Kidney (tissue), 14 donors: ENCODE measurements around the gene ZBTB16. TPM values are rescaled to one million over a fixed set of nuclear protein-coding genes. Genes with fewer than 3 reads are reported as not detected.

ENCODE experiments used
- DNase-seq, 5 donors: peaks; one replicate each; pipeline ENCODE4 v3.0.0-alpha.2; 2013 to 2020
- FAIRE-seq: peaks from 2 replicates; lab custom pipeline; 2012; peaks lifted over from hg19 to GRCh38; lab: Jason Lieb, UNC
- H3K27ac ChIP-seq, 2 donors: one replicate each; pipeline ENCODE4 v1.7.0; 2013; ENCODE audit warnings: low read depth in 2 of 2, low read length in 2 of 2, inconsistent platforms in 1 of 2
- H3K27me3 ChIP-seq: one replicate; pipeline ENCODE4 v1.7.1; 2013; ENCODE audit warnings: low read length, inconsistent platforms; ENCODE audit not compliant: control insufficient read depth, insufficient read depth
- H3K36me3 ChIP-seq, 3 donors: one replicate each; pipeline versions ENCODE4 v1.7.0 to v1.7.1; 2013; ENCODE audit warnings: low read length in 3 of 3, control low read depth in 1 of 3, inconsistent platforms in 1 of 3; ENCODE audit not compliant: insufficient read depth in 3 of 3, control insufficient read depth in 2 of 3
- H3K4me1 ChIP-seq, 3 donors: one replicate each; pipeline versions ENCODE4 v1.7.0 to v1.7.1; 2013; ENCODE audit warnings: low read length in 3 of 3, inconsistent platforms in 1 of 3, low read depth in 1 of 3; ENCODE audit not compliant: control insufficient read depth in 2 of 3, insufficient read depth in 2 of 3
- H3K4me3 ChIP-seq, 3 donors: one replicate each; pipeline versions ENCODE4 v1.7.0 to v1.8.1; 2013; ENCODE audit warnings: low read length in 3 of 3, control low read depth in 1 of 3, inconsistent platforms in 1 of 3
- H3K9ac ChIP-seq, 3 donors: one replicate each; pipeline versions ENCODE4 v1.7.0 to v1.7.1; 2013; ENCODE audit warnings: low read length in 3 of 3, control low read depth in 1 of 3, inconsistent platforms in 1 of 3
- H3K9me3 ChIP-seq, 3 donors: one replicate each; pipeline versions ENCODE4 v1.7.0 to v1.7.1; 2013; ENCODE audit warnings: low read length in 3 of 3, control low read depth in 1 of 3, inconsistent platforms in 1 of 3; ENCODE audit not compliant: control insufficient read depth in 2 of 3, insufficient read depth in 1 of 3
- intact Hi-C: fragments of 100-400 bp; cut with DNase I; formaldehyde crosslinking; loops from one replicate; pipeline ENCODE4 v1.11.1; 2022
- polyA plus RNA-seq: library from polyadenylated mRNA; stranded (reverse); fragments of 350-450 nt; fragmentation: Illumina TruSeq; extraction: RNeasy Lipid Tissue Mini Kit (QIAGEN cat#74804); gene quantifications from one replicate; pipeline ENCODE4 v1.2.3, GENCODE V29; 2014; ENCODE audit warnings: low read depth, low replicate concordance; ENCODE audit not compliant: insufficient read depth
- total RNA-seq: library from RNA; stranded (reverse); fragmentation: NEBNext Ultra II Directional; extraction: Animal tissue kit (Norgen Biotek cat#: 25700); gene quantifications from one replicate; pipeline ENCODE4 v1.2.1, GENCODE V29; 2021
- TF ChIP-seq, protein P1 (sequence below): IDR thresholded peaks from 3 replicates; pipeline ENCODE4 v1.5.1; 2012; ENCODE audit warnings: mild to moderate bottlenecking, moderate library complexity, borderline replicate concordance; ENCODE audit not compliant: insufficient read depth; ENCODE audit errors: extremely low read depth
- donor health status: control.
- donor health status: control.
- donor health status: control.
- donor health status: control.
- donor health status: control.
- donor health status: DM: yes; HTN: yes; CAD: no.
- donor health status: Normal renal cell carcinoma (clear cell type).

The ZBTB16 gene
- total and polyA plus RNA-seq, 2 donors from 2014 or later, result 2.5 to 126 TPM

DNA sequence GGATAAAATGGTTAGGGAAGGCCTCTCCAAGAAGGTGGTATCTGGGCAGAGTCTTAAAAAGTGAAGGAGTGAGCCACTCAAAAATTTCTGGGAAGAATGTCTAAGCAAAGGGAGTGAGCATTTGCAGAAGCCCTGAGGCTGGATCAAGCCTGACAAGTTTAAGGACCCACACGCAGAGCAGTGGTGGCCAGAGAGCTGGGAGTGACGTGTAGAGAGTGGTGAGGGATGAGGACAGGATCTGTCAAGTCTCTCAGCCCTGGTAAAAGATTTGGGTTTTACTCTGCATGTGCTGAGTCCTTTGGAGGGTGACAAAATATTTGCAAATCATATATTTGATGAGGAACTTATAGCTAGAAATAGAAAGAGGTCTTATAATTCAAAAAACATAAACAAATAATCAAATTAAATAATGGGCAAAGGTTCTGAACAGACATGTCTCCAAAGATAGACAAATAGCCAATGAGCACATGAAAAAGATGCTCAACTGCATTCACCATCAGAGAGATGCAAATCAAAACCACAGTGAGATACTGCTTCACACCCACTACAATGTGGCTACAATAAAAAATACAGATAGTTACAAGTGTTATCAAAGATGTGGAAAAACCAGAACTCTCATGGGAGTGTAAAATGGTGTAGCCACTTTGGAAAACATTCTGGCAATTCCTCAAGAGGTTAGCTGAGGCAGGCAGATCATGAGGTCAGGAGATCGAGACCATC is 129.5 kb downstream of the ZBTB16 start:
- H3K4me1 ChIP-seq, result peaks cover 0 to 1% (median 0%) of the 10 kb centered on the region in 3 donors
- H3K36me3 ChIP-seq, result peaks cover 0 to 25% (median 12%) of the 10 kb centered on the region in 3 donors
- intact Hi-C loops, result no loop called here

GRCh38 chr11:114190630-114191029 is 131.1 kb downstream of the ZBTB16 start:
- peaks cover 0 to 25% (median 15%) of the 10 kb centered on the region in 3 donors for H3K36me3 ChIP-seq
- no peak overlapping the region for H3K9ac ChIP-seq
- H3K9me3 ChIP-seq, result no peaks in the 10 kb centered on the region
- TF ChIP-seq, protein P1, sequence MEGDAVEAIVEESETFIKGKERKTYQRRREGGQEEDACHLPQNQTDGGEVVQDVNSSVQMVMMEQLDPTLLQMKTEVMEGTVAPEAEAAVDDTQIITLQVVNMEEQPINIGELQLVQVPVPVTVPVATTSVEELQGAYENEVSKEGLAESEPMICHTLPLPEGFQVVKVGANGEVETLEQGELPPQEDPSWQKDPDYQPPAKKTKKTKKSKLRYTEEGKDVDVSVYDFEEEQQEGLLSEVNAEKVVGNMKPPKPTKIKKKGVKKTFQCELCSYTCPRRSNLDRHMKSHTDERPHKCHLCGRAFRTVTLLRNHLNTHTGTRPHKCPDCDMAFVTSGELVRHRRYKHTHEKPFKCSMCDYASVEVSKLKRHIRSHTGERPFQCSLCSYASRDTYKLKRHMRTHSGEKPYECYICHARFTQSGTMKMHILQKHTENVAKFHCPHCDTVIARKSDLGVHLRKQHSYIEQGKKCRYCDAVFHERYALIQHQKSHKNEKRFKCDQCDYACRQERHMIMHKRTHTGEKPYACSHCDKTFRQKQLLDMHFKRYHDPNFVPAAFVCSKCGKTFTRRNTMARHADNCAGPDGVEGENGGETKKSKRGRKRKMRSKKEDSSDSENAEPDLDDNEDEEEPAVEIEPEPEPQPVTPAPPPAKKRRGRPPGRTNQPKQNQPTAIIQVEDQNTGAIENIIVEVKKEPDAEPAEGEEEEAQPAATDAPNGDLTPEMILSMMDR, result no peak
- H3K27ac ChIP-seq, result no peak overlapping the region
- no peak overlapping the region for H3K4me3 ChIP-seq
- H3K4me1 ChIP-seq, result peaks cover 0 to 15% (median 7%) of the 10 kb centered on the region in 3 donors
- FAIRE-seq (no peak), DNase-seq (no peak)
- intact Hi-C loops, result no loop called here
- H3K27me3 ChIP-seq, result no peaks in the 10 kb centered on the region

More for the DNA sequence above, 129.5 kb downstream of the ZBTB16 start:
- Histone ChIP-seq H3K27me3 (no peaks in the 10 kb centered on the region), H3K9ac (no peak overlapping the region), H3K9me3 (no peaks in the 10 kb centered on the region), H3K4me3 (no peak overlapping the region), H3K27ac (no peak overlapping the region)
- TF ChIP-seq, protein P1, result no peak
- FAIRE-seq (no peak), DNase-seq (no peak)

- Histone ChIP-seq H3K4me1 (peaks cover 0 to 24% (median 19%) of the 10 kb centered on the region in 3 donors), H3K27me3 (no peaks in the 10 kb centered on the region), H3K9me3 (no peaks in the 10 kb centered on the region), H3K9ac (no peak overlapping the region), H3K36me3 (peaks cover 0 to 25% (median 14%) of the 10 kb centered on the region in 3 donors), H3K27ac (no peak overlapping the region), H3K4me3 (no peak overlapping the region)
- FAIRE-seq (no peak), DNase-seq (no peak)
- intact Hi-C loops, result no loop called here
- TF ChIP-seq, protein P1, result no peak
These were observed 132.4 kb downstream of the ZBTB16 start for GRCh38 chr11:114191893-114192292.
